C4-2B (cell line): ENCODE results near the gene NPEPL1.

Experiments used
- CTCF ChIP-seq: fragments of 450-650 bp; conservative IDR thresholded peaks from 2 replicates; pipeline ENCODE4 v1.5.1; 2017; ENCODE audit warnings: mild to moderate bottlenecking
- ZFX ChIP-seq: fragments of 450-650 bp; IDR thresholded peaks from 2 replicates; pipeline ENCODE4 v1.6.1; 2017

- no peak for TF ChIP-seq CTCF
- no peak for TF ChIP-seq ZFX
Measured at GRCh38 chr20:58755062-58755697, 62.6 kb downstream of the NPEPL1 start.
